IMR-90 (cell line): Measurements from ENCODE around the gene CACNA2D3. TPM values are rescaled to one million over a fixed set of nuclear protein-coding genes. Genes with fewer than 3 reads are reported as not detected.

Source experiments
- ATAC-seq: fragments of 200-7000 bp; cut with Tn5 transposase; 2 replicates; pipeline ENCODE4 v1.9.1; 2020; ENCODE audit warnings: low read depth, mild to moderate bottlenecking, moderate library complexity
- BruUV-seq: library from RNA; stranded (reverse); fragments of 400-500 nt; replicated peaks from 2 replicates; lab custom pipeline; 2021; lab: Mats Ljungman, UMichigan
- CTCF ChIA-PET: fragments of 300-600 bp; formaldehyde crosslinking; extraction: SDS; loops from one replicate; lab custom pipeline; 2021; ENCODE audit warnings: antibody characterized with exemption; lab: Yijun Ruan, JAX
- POLR2A ChIA-PET: fragments of 300-600 bp; sonication (Branson Sonifier 250); formaldehyde crosslinking; loops from one replicate; lab custom pipeline; 2022; ENCODE audit warnings: antibody characterized with exemption; ENCODE audit not compliant: unreplicated experiment; lab: Charles Lee
- DNase-seq: peaks from one replicate; pipeline ENCODE4 v3.0.0; 2013
- H2AFZ ChIP-seq: replicated peaks from 2 replicates; pipeline ENCODE3; 2013; ENCODE audit warnings: low read length, mild to moderate bottlenecking; ENCODE audit not compliant: poor library complexity
- H2AK5ac ChIP-seq: 2 replicates; pipeline ENCODE4 v1.6.1; 2013; ENCODE audit warnings: low read depth, low read length, inconsistent platforms
- H2AK9ac ChIP-seq: replicated peaks from 2 replicates; pipeline ENCODE3; 2013; ENCODE audit warnings: mild to moderate bottlenecking, low read depth, low read length, moderate library complexity; ENCODE audit not compliant: poor library complexity
- H2BK120ac ChIP-seq: 2 replicates; pipeline ENCODE4 v1.6.1; 2013; ENCODE audit warnings: low read depth, low read length, inconsistent platforms
- H2BK15ac ChIP-seq: 3 replicates; pipeline ENCODE4 v1.6.1; 2013; ENCODE audit warnings: low read depth, low read length, inconsistent platforms
- H2BK20ac ChIP-seq: 2 replicates; pipeline ENCODE4 v1.6.1; 2013; ENCODE audit warnings: low read depth, mild to moderate bottlenecking, inconsistent platforms, low read length, moderate library complexity
- H2BK5ac ChIP-seq: 2 replicates; pipeline ENCODE4 v1.6.1; 2013; ENCODE audit warnings: mild to moderate bottlenecking, low read depth, low read length, inconsistent platforms; ENCODE audit not compliant: poor library complexity, severe bottlenecking
- H3K14ac ChIP-seq: replicated peaks from 2 replicates; pipeline ENCODE4 v1.6.1; 2013; ENCODE audit warnings: low read depth, low read length, inconsistent platforms
- H3K18ac ChIP-seq: 2 replicates; pipeline ENCODE4 v1.6.1; 2013; ENCODE audit warnings: low read depth, low read length, control low read depth
- H3K23ac ChIP-seq: 2 replicates; pipeline ENCODE4 v1.6.1; 2013; ENCODE audit warnings: low read depth, low read length, inconsistent platforms
- H3K27ac ChIP-seq: 2 replicates; pipeline ENCODE4 v1.5.1; 2013; ENCODE audit warnings: mild to moderate bottlenecking, control low read depth, low read length; ENCODE audit not compliant: insufficient read depth
- H3K27me3 ChIP-seq: 2 replicates; pipeline ENCODE4 v1.6.1; 2013; ENCODE audit warnings: low read length; ENCODE audit not compliant: control insufficient read depth, insufficient read depth
- H3K36me3 ChIP-seq: 2 replicates; pipeline ENCODE4 v1.6.1; 2013; ENCODE audit warnings: low read length, mixed read lengths; ENCODE audit not compliant: control insufficient read depth, insufficient read depth
- H3K4ac ChIP-seq: 2 replicates; pipeline ENCODE4 v1.6.1; 2013; ENCODE audit warnings: low read depth, low read length, inconsistent platforms
- H3K4me1 ChIP-seq: 2 replicates; pipeline ENCODE4 v1.6.1; 2013; ENCODE audit warnings: low read length, mixed read lengths; ENCODE audit not compliant: control insufficient read depth, insufficient read depth
- H3K4me2 ChIP-seq: 2 replicates; pipeline ENCODE4 v1.6.1; 2013; ENCODE audit warnings: low read depth, mild to moderate bottlenecking, control low read depth, low read length, moderate library complexity
- H3K4me3 ChIP-seq: 2 replicates; pipeline ENCODE4 v1.5.1; 2013; ENCODE audit warnings: low read depth, mild to moderate bottlenecking, control low read depth, low read length, moderate library complexity; ENCODE audit not compliant: insufficient read depth
- H3K56ac ChIP-seq: 2 replicates; pipeline ENCODE4 v1.6.1; 2013; ENCODE audit warnings: low read length, inconsistent platforms; ENCODE audit not compliant: insufficient read depth; ENCODE audit errors: extremely low read depth
- H3K79me1 ChIP-seq, 2 experiments: 2 replicates each; pipeline ENCODE4 v1.6.1; 2013; ENCODE audit warnings: low read length in 2 of 2, inconsistent platforms in 1 of 2, low read depth in 1 of 2
- H3K9ac ChIP-seq: 2 replicates; pipeline ENCODE4 v1.6.1; 2013; ENCODE audit warnings: low read depth, low read length, control low read depth
- H3K9me1 ChIP-seq: 2 replicates; pipeline ENCODE4 v1.6.1; 2013; ENCODE audit warnings: low read length, inconsistent platforms; ENCODE audit not compliant: insufficient read depth
- H3K9me3 ChIP-seq: 2 replicates; pipeline ENCODE4 v1.6.1; 2013; ENCODE audit warnings: low read length; ENCODE audit not compliant: control insufficient read depth, insufficient read depth
- H4K20me1 ChIP-seq: 2 replicates; pipeline ENCODE4 v1.6.1; 2013; ENCODE audit warnings: low read length, inconsistent platforms; ENCODE audit not compliant: insufficient read depth
- H4K5ac ChIP-seq: 2 replicates; pipeline ENCODE4 v1.6.1; 2013; ENCODE audit warnings: mild to moderate bottlenecking, low read depth, low read length, control low read depth
- H4K8ac ChIP-seq, 2 experiments: 2 replicates each; pipeline ENCODE4 v1.6.1; 2013; ENCODE audit warnings: low read depth in 2 of 2, low read length in 2 of 2, control low read depth in 1 of 2, inconsistent platforms in 1 of 2
- H4K91ac ChIP-seq: 2 replicates; pipeline ENCODE4 v1.6.1; 2013; ENCODE audit warnings: low read depth, low read length, inconsistent platforms; ENCODE audit not compliant: insufficient read depth
- CEBPB ChIP-seq: IDR thresholded peaks from 2 replicates; pipeline ENCODE4 v1.6.1; 2012; ENCODE audit warnings: low read depth, low read length, improper control_type of control experiment
- CHD1 ChIP-seq: IDR thresholded peaks from 2 replicates; pipeline ENCODE4 v1.6.1; 2012; ENCODE audit warnings: low read depth, low read length, improper control_type of control experiment
- FOS ChIP-seq: fragments of 150-350 bp; IDR thresholded peaks from 2 replicates; pipeline ENCODE4 v1.6.1; 2016; ENCODE audit warnings: low read depth, low read length
- MAFK ChIP-seq: IDR thresholded peaks from 2 replicates; pipeline ENCODE4 v1.6.1; 2012; ENCODE audit warnings: low read depth, low read length, improper control_type of control experiment
- MAZ ChIP-seq: IDR thresholded peaks from 2 replicates; pipeline ENCODE4 v1.6.1; 2012; ENCODE audit warnings: low read depth, mild to moderate bottlenecking, low read length, improper control_type of control experiment, moderate library complexity, borderline replicate concordance
- MXI1 ChIP-seq: IDR thresholded peaks from 2 replicates; pipeline ENCODE4 v1.6.1; 2012; ENCODE audit warnings: low read depth, mild to moderate bottlenecking, low read length, moderate library complexity, borderline replicate concordance
- NFE2L2 ChIP-seq: fragments of 150-350 bp; IDR thresholded peaks from 2 replicates; pipeline ENCODE4 v1.6.1; 2016; ENCODE audit warnings: low read depth, mild to moderate bottlenecking, low read length
- RAD21 ChIP-seq: IDR thresholded peaks from 2 replicates; pipeline ENCODE4 v1.6.1; 2012; ENCODE audit warnings: low read length, improper control_type of control experiment
- RCOR1 ChIP-seq: IDR thresholded peaks from 2 replicates; pipeline ENCODE4 v1.6.1; 2012; ENCODE audit warnings: mild to moderate bottlenecking, low read length, improper control_type of control experiment; ENCODE audit not compliant: insufficient replicate concordance
- RFX5 ChIP-seq: IDR thresholded peaks from 2 replicates; pipeline ENCODE4 v1.8.0; 2012; ENCODE audit warnings: low read depth, mild to moderate bottlenecking, low read length, moderate library complexity
- SMC3 ChIP-seq: fragments of 150-350 bp; IDR thresholded peaks from 2 replicates; pipeline ENCODE4 v1.6.1; 2016; ENCODE audit warnings: low read depth, mild to moderate bottlenecking, antibody characterized with exemption, low read length, moderate library complexity
- WGBS, 2 experiments: methylation state at CpG; one replicate each; pipeline versions ENCODE4 v1.1.5 to v1.1.7; 2013; ENCODE audit warnings: missing lambda C conversion rate in 2 of 2; ENCODE audit not compliant: insufficient read length in 1 of 2; ENCODE audit errors: extremely low coverage in 2 of 2; 5-methylcytosine and 5-hydroxymethylcytosine counted together
- dilution Hi-C: fragments of 300-500 bp; cut with HindIII; formaldehyde crosslinking; loops from one replicate; pipeline ENCODE4 v1.14.3; 2018; ENCODE audit warnings: low sequenced_read_pairs; ENCODE audit not compliant: unreplicated experiment
- in situ Hi-C: fragments of 300-500 bp; cut with MboI; formaldehyde crosslinking; loops from 3 replicates; pipeline ENCODE4 v1.14.3; 2019; ENCODE audit warnings: low sequenced_read_pairs, inconsistent platforms, mixed read lengths
- intact Hi-C: fragments of 100-400 bp; cut with micrococcal nuclease; formaldehyde crosslinking; loops from 2 replicates; pipeline ENCODE4 v1.10.0; 2022
- polyA plus RNA-seq, 3 experiments: library from polyadenylated mRNA; depleted of rRNA; stranded (reverse); fragments of >200 nt; gene quantifications; 2 replicates each; pipeline ENCODE4 v1.2.3, GENCODE V29; 2012; ENCODE audit warnings: low replicate concordance in 1 of 3
- total RNA-seq: library from RNA; depleted of rRNA; stranded (reverse); fragments of >200 nt; gene quantifications from 2 replicates; pipeline ENCODE4 v1.2.3, GENCODE V29; 2012
- TF ChIP-seq, protein P1 (sequence below): fragments of 150-350 bp; IDR thresholded peaks from 2 replicates; pipeline ENCODE4 v1.6.1; 2016; ENCODE audit warnings: low read depth, mild to moderate bottlenecking, low read length, moderate library complexity, borderline replicate concordance
- TF ChIP-seq, protein P2 (sequence below): conservative IDR thresholded peaks from 2 replicates; pipeline ENCODE4 v1.5.1; 2012; ENCODE audit warnings: mild to moderate bottlenecking, low read depth, low read length, improper control_type of control experiment
- TF ChIP-seq, protein P3 (sequence below): fragments of 150-350 bp; IDR thresholded peaks from 2 replicates; pipeline ENCODE4 v1.6.1; 2017; ENCODE audit warnings: mild to moderate bottlenecking, antibody characterized with exemption, low read length, low read depth

CACNA2D3 gene
- total and polyA plus RNA-seq, 2 of the 4 experiments (the other 2 are of a cell fraction): 0.36 to 0.41 TPM

DNA sequence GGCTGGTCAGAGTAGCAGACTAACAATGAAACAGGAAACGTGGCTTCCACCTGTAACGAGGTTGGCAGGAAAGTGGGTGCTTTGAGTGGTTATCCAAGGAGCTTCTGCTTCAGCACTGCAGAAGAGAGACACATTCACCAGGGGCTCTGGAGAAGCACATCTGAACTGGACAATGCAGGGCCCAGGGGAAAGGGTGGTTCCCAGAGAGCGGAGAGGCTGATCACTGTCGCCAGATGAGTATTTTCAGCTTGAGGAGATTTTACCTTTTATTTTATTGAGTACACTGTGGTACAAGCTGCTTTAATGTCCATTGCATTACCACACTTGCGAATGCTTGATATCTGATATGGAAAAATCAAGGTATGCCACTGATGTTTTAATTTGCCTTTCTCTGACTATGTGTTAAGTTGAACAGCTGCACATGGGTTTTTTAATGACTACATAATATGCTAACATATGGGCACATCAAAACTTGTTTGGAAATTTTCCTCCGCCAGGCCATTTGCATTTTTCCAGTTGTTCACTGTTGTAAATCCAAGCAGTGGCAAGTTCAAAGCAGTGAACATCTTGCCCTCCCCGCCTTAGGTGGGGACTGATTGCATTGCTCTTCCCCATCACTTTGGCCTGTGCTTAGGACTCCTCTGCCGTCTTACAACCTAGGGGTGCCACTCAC is 753.4 kb downstream of the CACNA2D3 start:
- peaks cover 5% of the 10 kb centered on the region for H3K4me1 ChIP-seq
- no peak overlapping the region for H3K56ac ChIP-seq
- H3K4me2 ChIP-seq: no peak overlapping the region
- H3K9me3 ChIP-seq: no peaks in the 10 kb centered on the region
- peak overlapping the region; percentile 62; the same call in 1 of the 2 replicates for H3K14ac ChIP-seq
- 0 out of 2 replicates have a peak overlapping the region, but pooled peaks have one; percentile 33 for H3K4ac ChIP-seq
- dilution Hi-C loops: no loop called here
- intact Hi-C loops: loop anchor here (10.0 kb wide), 2 partner anchors 169 to 429 kb away; no protein-coding TSS in a partner anchor
- DNase-seq: no peak
- no peak overlapping the region for H2AFZ ChIP-seq
- H2BK120ac ChIP-seq: peak overlapping the region; percentile 16; the same call in 1 of the 2 replicates
- peak overlapping the region; percentile 48; the same call in 1 of the 2 replicates for H2BK20ac ChIP-seq
- H3K9me1 ChIP-seq: peaks cover 3% of the 10 kb centered on the region
- no peak overlapping the region for H3K4me3 ChIP-seq
- no peak overlapping the region for H3K18ac ChIP-seq
- H4K5ac ChIP-seq: no peak overlapping the region
- H4K8ac ChIP-seq: no peak overlapping the region
- no peak overlapping the region; the same call in 1 of the 2 replicates for H4K91ac ChIP-seq
- H2AK9ac ChIP-seq: no peak overlapping the region
- H3K79me1 ChIP-seq: no peaks in the 10 kb centered on the region
- no peaks in the 10 kb centered on the region for H4K20me1 ChIP-seq
- no peak overlapping the region for H2BK5ac ChIP-seq
- H3K9ac ChIP-seq: no peak overlapping the region
- no peak for ATAC-seq
- no peaks in the 10 kb centered on the region for H3K27me3 ChIP-seq
- ChIA-PET POLR2A (no interaction called here), CTCF (interaction anchor here (0.6 to 1.3 kb wide), 2 partner anchors 75 to 92 kb away, joined by 3 to 4 read pairs; no protein-coding TSS in a partner anchor)
- no peak overlapping the region for H3K27ac ChIP-seq
- peak overlapping the region; percentile 46; the same call in 1 of the 2 replicates for H2AK5ac ChIP-seq
- no peaks in the 10 kb centered on the region for H3K36me3 ChIP-seq
- H3K23ac ChIP-seq: no peak overlapping the region
- in situ Hi-C loops: no loop called here
- H2BK15ac ChIP-seq: peak overlapping the region; percentile 19; the same call in 1 of the 3 replicates
- WGBS, 2 experiments: 100% methylated on average over 4 of the region's 8 CpGs; no CpG with 5 or more reads in 1 of the 2 experiments
- no TSS peak for BruUV-seq
- TF ChIP-seq, protein P1, sequence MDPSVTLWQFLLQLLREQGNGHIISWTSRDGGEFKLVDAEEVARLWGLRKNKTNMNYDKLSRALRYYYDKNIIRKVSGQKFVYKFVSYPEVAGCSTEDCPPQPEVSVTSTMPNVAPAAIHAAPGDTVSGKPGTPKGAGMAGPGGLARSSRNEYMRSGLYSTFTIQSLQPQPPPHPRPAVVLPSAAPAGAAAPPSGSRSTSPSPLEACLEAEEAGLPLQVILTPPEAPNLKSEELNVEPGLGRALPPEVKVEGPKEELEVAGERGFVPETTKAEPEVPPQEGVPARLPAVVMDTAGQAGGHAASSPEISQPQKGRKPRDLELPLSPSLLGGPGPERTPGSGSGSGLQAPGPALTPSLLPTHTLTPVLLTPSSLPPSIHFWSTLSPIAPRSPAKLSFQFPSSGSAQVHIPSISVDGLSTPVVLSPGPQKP: no peak
- TF ChIP-seq NFE2L2: no peak
- TF ChIP-seq RAD21: no peak
- no peak for TF ChIP-seq CHD1
- TF ChIP-seq, protein P2, sequence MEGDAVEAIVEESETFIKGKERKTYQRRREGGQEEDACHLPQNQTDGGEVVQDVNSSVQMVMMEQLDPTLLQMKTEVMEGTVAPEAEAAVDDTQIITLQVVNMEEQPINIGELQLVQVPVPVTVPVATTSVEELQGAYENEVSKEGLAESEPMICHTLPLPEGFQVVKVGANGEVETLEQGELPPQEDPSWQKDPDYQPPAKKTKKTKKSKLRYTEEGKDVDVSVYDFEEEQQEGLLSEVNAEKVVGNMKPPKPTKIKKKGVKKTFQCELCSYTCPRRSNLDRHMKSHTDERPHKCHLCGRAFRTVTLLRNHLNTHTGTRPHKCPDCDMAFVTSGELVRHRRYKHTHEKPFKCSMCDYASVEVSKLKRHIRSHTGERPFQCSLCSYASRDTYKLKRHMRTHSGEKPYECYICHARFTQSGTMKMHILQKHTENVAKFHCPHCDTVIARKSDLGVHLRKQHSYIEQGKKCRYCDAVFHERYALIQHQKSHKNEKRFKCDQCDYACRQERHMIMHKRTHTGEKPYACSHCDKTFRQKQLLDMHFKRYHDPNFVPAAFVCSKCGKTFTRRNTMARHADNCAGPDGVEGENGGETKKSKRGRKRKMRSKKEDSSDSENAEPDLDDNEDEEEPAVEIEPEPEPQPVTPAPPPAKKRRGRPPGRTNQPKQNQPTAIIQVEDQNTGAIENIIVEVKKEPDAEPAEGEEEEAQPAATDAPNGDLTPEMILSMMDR: no peak
- no peak for TF ChIP-seq FOS
- TF ChIP-seq, protein P3, sequence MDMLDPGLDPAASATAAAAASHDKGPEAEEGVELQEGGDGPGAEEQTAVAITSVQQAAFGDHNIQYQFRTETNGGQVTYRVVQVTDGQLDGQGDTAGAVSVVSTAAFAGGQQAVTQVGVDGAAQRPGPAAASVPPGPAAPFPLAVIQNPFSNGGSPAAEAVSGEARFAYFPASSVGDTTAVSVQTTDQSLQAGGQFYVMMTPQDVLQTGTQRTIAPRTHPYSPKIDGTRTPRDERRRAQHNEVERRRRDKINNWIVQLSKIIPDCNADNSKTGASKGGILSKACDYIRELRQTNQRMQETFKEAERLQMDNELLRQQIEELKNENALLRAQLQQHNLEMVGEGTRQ: no peak
- TF ChIP-seq RFX5: no peak
- TF ChIP-seq SMC3: no peak
- no peak for TF ChIP-seq MAFK
- TF ChIP-seq MXI1: no peak
- no peak for TF ChIP-seq CEBPB
- no peak for TF ChIP-seq MAZ
- no peak for TF ChIP-seq RCOR1
